ENCODE results near the gene ETDA. TPM values are rescaled to one million over a fixed set of nuclear protein-coding genes. Genes with fewer than 3 reads are reported as not detected.
"Not testable (repeated sequence)": the region's sequence is repeated elsewhere in the genome, so short reads cannot be mapped to it uniquely, and the experiment has no call there.

The ETDA gene
- polyA plus RNA-seq, 1 experiment = not detected

- Histone ChIP-seq H3K27me3 (ENCODE audit: control insufficient read depth, insufficient read depth, low read length) (no peaks in the 10 kb centered on the region), H3K9me3 (ENCODE audit: control insufficient read depth, insufficient read depth, low read length) (no peaks in the 10 kb centered on the region), H3K4me3 (ENCODE audit: low read depth, low read length) (no peak overlapping the region), H3K27ac (ENCODE audit: low read depth, low read length) (no peak overlapping the region)
- TF ChIP-seq CTCF (IDR thresholded peaks at IDR 0.05; ENCODE audit: low read depth, low read length) = no peak
- CTCF ChIA-PET = no interaction called here
- DNase-seq (ENCODE audit: low read depth, low spot score) = no peak
- POLR2A ChIA-PET = no interaction called here
These were observed 5.6 kb downstream of the ETDA start for GRCh38 chrX:135257469-135257868.

- H3K9me3 ChIP-seq (ENCODE audit: control insufficient read depth, insufficient read depth, low read length); H3K4me3 ChIP-seq (ENCODE audit: low read depth, low read length); H3K27me3 ChIP-seq (ENCODE audit: control insufficient read depth, insufficient read depth, low read length); CTCF ChIA-PET; DNase-seq (ENCODE audit: low read depth, low spot score); H3K27ac ChIP-seq (ENCODE audit: low read depth, low read length); POLR2A ChIA-PET: not testable (repeated sequence)
These were observed 9.1 kb downstream of the ETDA start for GRCh38 chrX:135260976-135261375.

GRCh38 chrX:135263376-135263775, 11.5 kb downstream of the ETDA start:
- CTCF ChIA-PET; H3K27me3 ChIP-seq (ENCODE audit: control insufficient read depth, insufficient read depth, low read length); POLR2A ChIA-PET; H3K27ac ChIP-seq (ENCODE audit: low read depth, low read length); DNase-seq (ENCODE audit: low read depth, low spot score); H3K4me3 ChIP-seq (ENCODE audit: low read depth, low read length); H3K9me3 ChIP-seq (ENCODE audit: control insufficient read depth, insufficient read depth, low read length): not testable (repeated sequence)

GRCh38 chrX:135264206-135264605, 12.3 kb downstream of the ETDA start:
- POLR2A ChIA-PET = no interaction called here
- Histone ChIP-seq H3K4me3 (ENCODE audit: low read depth, low read length) (no peak overlapping the region), H3K27ac (ENCODE audit: low read depth, low read length) (no peak overlapping the region), H3K9me3 (ENCODE audit: control insufficient read depth, insufficient read depth, low read length) (no peaks in the 10 kb centered on the region; the same call in 1 of the 2 replicates), H3K27me3 (ENCODE audit: control insufficient read depth, insufficient read depth, low read length) (no peaks in the 10 kb centered on the region)
- CTCF ChIA-PET = no interaction called here
- TF ChIP-seq CTCF (IDR thresholded peaks at IDR 0.05; ENCODE audit: low read depth, low read length) = no peak
- DNase-seq (ENCODE audit: low read depth, low spot score) = no peak

GRCh38 chrX:135273162-135273561, 21.3 kb downstream of the ETDA start:
- H3K27me3 ChIP-seq (ENCODE audit: control insufficient read depth, insufficient read depth, low read length) = no peaks in the 10 kb centered on the region
- TF ChIP-seq CTCF (IDR thresholded peaks at IDR 0.05; ENCODE audit: low read depth, low read length) = no peak
- CTCF ChIA-PET = no interaction called here
- H3K9me3 ChIP-seq (ENCODE audit: control insufficient read depth, insufficient read depth, low read length) = no peaks in the 10 kb centered on the region
- POLR2A ChIA-PET = no interaction called here
- no peak overlapping the region for H3K27ac ChIP-seq (ENCODE audit: low read depth, low read length)
- no peak for DNase-seq (ENCODE audit: low read depth, low spot score)
- H3K4me3 ChIP-seq (ENCODE audit: low read depth, low read length) = no peak overlapping the region

- TF ChIP-seq CTCF (IDR thresholded peaks at IDR 0.05; ENCODE audit: low read depth, low read length) = no peak
- no peak overlapping the region for H3K27ac ChIP-seq (ENCODE audit: low read depth, low read length)
- POLR2A ChIA-PET = no interaction called here
- DNase-seq (ENCODE audit: low read depth, low spot score) = no peak
- no peaks in the 10 kb centered on the region for H3K9me3 ChIP-seq (ENCODE audit: control insufficient read depth, insufficient read depth, low read length)
- no peaks in the 10 kb centered on the region for H3K27me3 ChIP-seq (ENCODE audit: control insufficient read depth, insufficient read depth, low read length)
- H3K4me3 ChIP-seq (ENCODE audit: low read depth, low read length) = no peak overlapping the region
- CTCF ChIA-PET = no interaction called here
These were observed 24.1 kb downstream of the ETDA start for GRCh38 chrX:135275973-135276372.

All from AG04450 (cell line).